ENCODE results near the gene ATP1A3.

Gene ATP1A3

GRCh38 chr19:41997121-41997850, 3.3 kb upstream of the ATP1A3 start:
- TF ChIP-seq GATA2 (IDR thresholded peaks at IDR 0.05; ENCODE audit: low read depth, low read length): no peak
- no peak for TF ChIP-seq GATA3 (IDR thresholded peaks at IDR 0.05; ENCODE audit: low read depth, low read length)

DNA sequence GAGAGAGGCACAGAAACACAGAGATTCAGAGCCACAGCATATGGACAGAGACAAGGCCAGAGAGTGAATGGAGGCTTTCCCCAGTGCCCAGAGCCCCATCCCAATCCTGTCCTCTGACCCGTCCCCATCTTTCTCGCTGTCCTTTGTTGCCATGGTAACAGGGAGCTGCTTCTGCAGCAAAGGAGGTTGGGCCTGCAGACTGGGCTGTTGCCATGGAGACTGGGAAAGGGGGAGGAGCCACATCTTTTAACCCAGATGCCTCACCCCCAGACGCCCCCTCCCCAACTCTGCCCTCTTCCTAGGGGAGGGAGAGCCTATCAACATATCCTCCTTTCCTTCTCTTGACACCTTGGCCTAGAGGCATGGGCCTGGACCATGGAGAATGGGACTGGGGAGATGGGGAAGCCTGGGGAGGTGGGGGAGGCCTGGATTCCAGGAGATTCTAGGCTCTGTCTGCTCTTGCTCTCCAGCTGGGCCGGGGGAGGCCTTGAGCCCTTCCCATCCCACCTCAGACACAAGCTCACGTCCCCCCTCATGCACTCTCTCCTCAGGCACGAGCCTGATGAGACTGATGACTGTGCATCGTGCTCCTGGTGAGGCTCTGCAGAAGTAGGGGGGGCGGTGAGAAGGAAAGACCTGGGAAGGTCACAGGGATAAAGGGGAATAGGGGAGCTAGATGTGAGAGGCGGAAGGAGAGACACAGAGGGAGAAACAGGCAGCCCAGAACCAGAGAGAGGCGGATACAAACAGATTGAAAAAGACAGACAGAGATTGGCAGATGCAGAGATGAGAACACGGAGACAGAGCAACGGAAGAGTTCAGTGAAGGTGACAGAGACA, 2.1 kb upstream of the ATP1A3 start:
- TF ChIP-seq GATA2 (IDR thresholded peaks at IDR 0.05; ENCODE audit: low read depth, low read length): no peak
- TF ChIP-seq GATA3 (IDR thresholded peaks at IDR 0.05; ENCODE audit: low read depth, low read length): no peak

GRCh38 chr19:41994994-41995958, 1.2 kb upstream of the ATP1A3 start:
- TF ChIP-seq GATA3 (IDR thresholded peaks at IDR 0.05; ENCODE audit: low read depth, low read length) (no peak), GATA2 (IDR thresholded peaks at IDR 0.05; ENCODE audit: low read depth, low read length) (no peak)

- TF ChIP-seq GATA3 (IDR thresholded peaks at IDR 0.05; ENCODE audit: low read depth, low read length) (no peak), GATA2 (IDR thresholded peaks at IDR 0.05; ENCODE audit: low read depth, low read length) (no peak)
Observed at GRCh38 chr19:41994521-41994971, 516 bp upstream of the ATP1A3 start.

DNA sequence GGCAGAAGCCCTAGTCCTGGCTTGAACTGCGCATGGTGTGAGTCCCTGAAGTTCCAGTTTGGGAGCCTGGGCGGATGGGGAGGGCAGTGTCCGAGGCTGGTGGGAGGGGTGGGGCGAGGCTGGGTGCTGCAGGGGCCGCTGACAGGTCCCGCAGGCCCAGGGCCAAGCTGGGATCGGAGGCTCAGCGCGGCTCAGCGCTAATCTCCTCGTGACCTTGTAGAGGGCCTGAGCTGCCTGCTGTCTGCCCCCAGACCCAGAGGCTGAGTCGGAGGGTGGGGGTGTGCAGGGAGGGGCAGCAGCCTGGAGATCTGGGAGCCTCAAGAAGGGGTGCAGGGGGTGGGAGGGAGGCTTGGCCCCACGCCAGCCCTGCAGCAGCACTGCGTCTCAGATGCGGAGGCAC, 3.0 kb downstream of the ATP1A3 start:
- TF ChIP-seq GATA3 (IDR thresholded peaks at IDR 0.05; ENCODE audit: low read depth, low read length) (no peak), GATA2 (IDR thresholded peaks at IDR 0.05; ENCODE audit: low read depth, low read length) (no peak)

DNA sequence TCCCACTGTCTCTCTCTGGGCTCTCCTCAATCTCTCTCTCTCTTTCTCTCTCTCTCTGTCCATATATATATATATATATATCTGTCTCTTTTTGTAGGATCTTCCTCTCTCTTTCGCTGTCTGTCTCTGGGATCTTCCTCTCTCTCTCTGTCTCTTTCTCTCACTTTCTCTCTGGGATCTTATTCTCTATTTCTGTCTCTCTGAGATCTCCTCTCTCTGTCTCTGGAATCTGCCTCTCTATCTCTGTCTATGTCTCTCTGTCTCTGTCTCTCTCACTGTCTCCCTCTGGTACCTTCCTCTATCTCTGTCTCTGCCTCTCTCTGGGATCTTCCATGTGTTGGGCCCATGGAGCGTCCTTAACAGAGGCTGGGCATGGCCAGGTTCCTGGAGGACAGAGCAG, 3.4 kb downstream of the ATP1A3 start:
- TF ChIP-seq GATA2 (IDR thresholded peaks at IDR 0.05; ENCODE audit: low read depth, low read length) (no peak), GATA3 (IDR thresholded peaks at IDR 0.05; ENCODE audit: low read depth, low read length) (no peak)

- no peak for TF ChIP-seq GATA3 (IDR thresholded peaks at IDR 0.05; ENCODE audit: low read depth, low read length)
- no peak for TF ChIP-seq GATA2 (IDR thresholded peaks at IDR 0.05; ENCODE audit: low read depth, low read length)
Observed at GRCh38 chr19:41990028-41990427, 4.0 kb downstream of the ATP1A3 start.

- TF ChIP-seq GATA2 (IDR thresholded peaks at IDR 0.05; ENCODE audit: low read depth, low read length): no peak
- TF ChIP-seq GATA3 (IDR thresholded peaks at IDR 0.05; ENCODE audit: low read depth, low read length): no peak
Observed at GRCh38 chr19:41988947-41989346, 5.1 kb downstream of the ATP1A3 start.

DNA sequence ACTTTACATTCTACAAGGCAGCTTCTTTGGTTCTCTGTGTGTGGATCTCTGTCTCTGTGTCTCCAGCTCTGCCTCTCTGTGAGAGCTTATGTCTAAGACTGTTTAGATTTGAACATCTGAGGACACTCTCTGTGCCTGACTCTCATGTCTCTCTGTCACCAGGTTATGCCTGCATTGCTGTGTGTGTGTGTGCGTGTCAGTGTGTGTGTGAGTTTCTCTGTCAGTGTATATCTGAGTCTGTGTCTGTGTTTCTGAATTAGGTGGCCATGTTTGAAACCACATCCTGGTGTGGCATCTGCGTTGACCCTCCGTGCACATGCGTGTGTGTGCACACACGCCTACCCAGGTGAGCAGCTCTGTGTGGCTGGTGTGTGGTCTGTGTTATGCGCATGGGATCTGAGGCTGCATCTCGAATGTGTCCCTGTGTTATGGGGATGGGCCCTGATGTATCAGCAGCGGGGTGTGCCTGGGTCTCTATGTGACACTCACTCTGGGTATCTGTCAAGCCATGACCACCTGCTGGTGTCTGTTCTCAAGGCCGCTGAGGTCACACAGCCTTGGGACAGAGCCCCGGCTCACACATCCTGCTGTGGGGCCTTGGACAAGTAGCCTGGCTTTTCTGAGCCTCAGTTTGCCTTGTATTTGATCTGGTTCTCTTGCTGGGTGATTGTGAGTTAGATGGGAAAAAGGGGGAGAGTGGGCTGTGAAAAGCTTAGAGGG, 6.7 kb downstream of the ATP1A3 start:
- TF ChIP-seq GATA2 (IDR thresholded peaks at IDR 0.05; ENCODE audit: low read depth, low read length): no peak
- no peak for TF ChIP-seq GATA3 (IDR thresholded peaks at IDR 0.05; ENCODE audit: low read depth, low read length)

GRCh38 chr19:41984961-41985360, 9.1 kb downstream of the ATP1A3 start:
- TF ChIP-seq GATA3 (IDR thresholded peaks at IDR 0.05; ENCODE audit: low read depth, low read length) (no peak), GATA2 (IDR thresholded peaks at IDR 0.05; ENCODE audit: low read depth, low read length) (no peak)

- no peak for TF ChIP-seq GATA3 (IDR thresholded peaks at IDR 0.05; ENCODE audit: low read depth, low read length)
- no peak for TF ChIP-seq GATA2 (IDR thresholded peaks at IDR 0.05; ENCODE audit: low read depth, low read length)
Observed at GRCh38 chr19:41981724-41982123, 12.3 kb downstream of the ATP1A3 start.

GRCh38 chr19:41978470-41978869, 15.6 kb downstream of the ATP1A3 start:
- TF ChIP-seq GATA3 (IDR thresholded peaks at IDR 0.05; ENCODE audit: low read depth, low read length) (no peak), GATA2 (IDR thresholded peaks at IDR 0.05; ENCODE audit: low read depth, low read length) (no peak)

- no peak for TF ChIP-seq GATA3 (IDR thresholded peaks at IDR 0.05; ENCODE audit: low read depth, low read length)
- no peak for TF ChIP-seq GATA2 (IDR thresholded peaks at IDR 0.05; ENCODE audit: low read depth, low read length)
Observed at GRCh38 chr19:41977916-41978315, 16.1 kb downstream of the ATP1A3 start.

All from SH-SY5Y (cell line).